Motor neuron (in vitro differentiated cells): ENCODE data around the gene LRRC10B. TPM values are rescaled to one million over a fixed set of nuclear protein-coding genes. Genes with fewer than 3 reads are reported as not detected.
"Not testable (repeated sequence)": the region's sequence is repeated elsewhere in the genome, so short reads cannot be mapped to it uniquely, and the experiment has no call there.

Experiments
- ATAC-seq, 8 experiments: fragments of 200-7000 bp; cut with Tn5 transposase; replicated peaks in 6 of 8; 2 replicates each; pipeline ENCODE4 v1.8.0; 2021; ENCODE audit warnings: mild to moderate bottlenecking in 8 of 8, moderate library complexity in 8 of 8
- H3K27ac ChIP-seq, 2 donors: fragments of 250-450 bp; sonication (Bioruptor Pico); 2 replicates each; pipeline ENCODE4 v1.9.0; 2021; ENCODE audit warnings: antibody characterized with exemption in 2 of 2, mild to moderate bottlenecking in 2 of 2, moderate library complexity in 1 of 2
- H3K4me1 ChIP-seq, 2 donors: fragments of 250-450 bp; sonication (Bioruptor Pico); replicated peaks in 1 of 2; 2 replicates each; pipeline ENCODE4 v1.6.1; 2021; ENCODE audit warnings: antibody characterized with exemption in 2 of 2, mild to moderate bottlenecking in 2 of 2, moderate library complexity in 1 of 2
- H3K4me3 ChIP-seq, 5 donors: fragments of 250-450 bp; sonication (Bioruptor Pico); 2 replicates each; pipeline ENCODE4 v1.9.0; 2021; ENCODE audit warnings: antibody characterized with exemption in 5 of 5, mild to moderate bottlenecking in 5 of 5, moderate library complexity in 4 of 5
- WGBS, 10 experiments: fragments of 450-650 bp; shearing (Covaris generic); methylation state at CpG; one replicate each; pipeline ENCODE4 v1.0.0; 2022; 5-methylcytosine and 5-hydroxymethylcytosine counted together
- in situ Hi-C, 9 experiments: fragments of 400-800 bp; cut with MboI; loops; one replicate each; pipeline ENCODE4 v1.15.0; 2021; ENCODE audit warnings: low sequenced_read_pairs in 9 of 9, low pct_unique_long_range_greater_than_20kb in 2 of 9; ENCODE audit not compliant: unreplicated experiment in 9 of 9
- total RNA-seq, 8 experiments: library from RNA; unstranded; fragments of 300-600 nt; gene quantifications; 2 replicates each; pipeline versions ENCODE4 v1.2.3 to v1.2.4, GENCODE V29; 2022

Gene LRRC10B
- total RNA-seq, 8 experiments from 2014 or later: 0.10 to 10.4 (median 3.4) TPM; not detected in 1

DNA sequence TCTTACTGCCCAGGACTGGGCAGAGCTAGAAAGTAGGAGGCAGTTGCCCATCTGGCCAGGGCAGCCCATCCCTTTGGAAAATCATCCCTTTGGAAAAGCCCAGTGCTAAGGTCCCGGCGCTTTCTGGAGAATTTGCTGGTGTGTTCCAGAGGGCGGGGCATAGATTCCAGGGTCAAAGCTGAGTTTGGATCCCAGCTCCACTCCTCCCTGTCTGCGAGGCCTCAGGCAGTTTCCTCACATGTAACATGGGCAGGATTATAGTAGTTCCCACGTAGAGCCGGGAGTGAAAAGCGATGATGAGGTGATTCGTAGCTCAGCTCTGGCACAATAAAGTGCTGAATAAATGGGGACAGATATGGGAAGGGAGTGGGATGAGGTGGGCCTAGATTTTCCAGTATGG, 31.4 kb upstream of the LRRC10B start:
- WGBS, 10 experiments: 0 to 83% (median 50%) methylated on average over 2 to 6 of the region's 8 CpGs; no CpG with 5 or more reads in 3 of the 10 experiments
- in situ Hi-C loops: loop anchor here in 4 of 9 experiments (10.0 to 25.0 kb wide), 2 partner anchors 158 to 160 kb away; no protein-coding TSS in a partner anchor

DNA sequence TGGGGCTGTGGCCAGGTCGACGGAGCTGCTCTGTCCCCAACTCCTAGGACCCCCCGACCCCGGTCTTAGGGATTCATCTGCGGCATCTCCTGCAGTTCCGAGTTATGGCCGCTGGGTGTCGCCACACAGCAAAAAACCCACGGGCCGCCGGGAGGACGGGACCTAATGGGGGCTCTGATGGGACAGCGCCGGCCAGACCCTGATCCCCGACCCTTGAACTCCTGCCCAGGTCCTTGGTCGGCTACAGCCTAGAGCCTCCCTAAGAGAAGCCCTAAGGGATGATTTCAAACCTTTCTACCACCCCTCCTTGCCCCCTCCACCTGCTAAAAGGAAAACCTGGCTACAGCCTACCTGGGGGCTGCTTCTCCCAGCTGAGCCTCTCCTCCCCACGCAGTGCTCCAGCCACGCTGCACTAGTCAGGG, 30.8 kb upstream of the LRRC10B start:
- no peak overlapping the region for H3K4me3 ChIP-seq
- ATAC-seq: peak; percentile 6 to 61 (median 16)
- in situ Hi-C loops: loop anchor here in 4 of 9 experiments (10.0 to 25.0 kb wide), 2 partner anchors 157 to 160 kb away; no protein-coding TSS in a partner anchor
- no peak overlapping the region for H3K27ac ChIP-seq
- 0% methylated on average over 1 to 7 of the region's 18 CpGs; no CpG with 5 or more reads in 7 of the 10 experiments for WGBS, 10 experiments
- peaks cover 25 to 34% of the 10 kb centered on the region in 2 donors for H3K4me1 ChIP-seq

More for the DNA sequence above, 31.4 kb upstream of the LRRC10B start:
- Histone ChIP-seq H3K4me1 (peaks cover 19 to 28% of the 10 kb centered on the region in 2 donors), H3K27ac (no peak overlapping the region), H3K4me3 (no peak overlapping the region)
- ATAC-seq: peak in 3 of 8 experiments; percentile 53 to 77 (median 60)

DNA sequence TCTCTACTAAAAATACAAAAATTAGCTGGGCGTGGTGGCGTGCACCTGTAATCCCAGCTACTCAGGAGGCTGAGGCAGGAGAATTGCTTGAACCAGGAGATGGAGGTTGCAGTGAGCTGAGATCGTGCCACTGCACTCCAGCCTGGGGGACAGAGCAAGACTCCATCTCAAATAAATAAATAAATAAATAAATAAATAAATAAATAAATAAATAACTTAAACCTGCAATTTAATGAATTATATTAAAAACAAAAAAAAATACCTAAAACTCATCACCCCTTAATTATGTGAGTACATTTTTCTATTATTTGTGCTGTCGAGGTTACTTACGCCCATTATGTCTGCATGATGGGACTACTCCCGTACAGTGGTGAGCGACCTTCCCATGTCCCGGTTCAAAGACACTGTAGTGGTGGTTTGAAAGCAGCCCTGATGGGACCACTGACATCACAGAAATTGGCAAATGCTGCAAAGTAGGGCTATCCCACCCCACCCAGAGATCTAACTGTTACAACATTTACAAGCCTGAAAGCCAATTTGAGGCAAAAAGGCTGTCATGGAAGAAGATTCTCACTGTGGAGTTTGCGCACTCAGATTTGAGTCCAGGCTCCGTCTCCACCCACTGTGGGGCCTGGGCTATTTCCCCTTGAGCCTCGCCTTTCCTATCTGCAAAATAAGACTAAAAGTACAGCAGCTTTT, 29.0 kb upstream of the LRRC10B start:
- H3K27ac ChIP-seq, ATAC-seq, H3K4me3 ChIP-seq: not testable (repeated sequence)
- in situ Hi-C loops: loop anchor here in 4 of 9 experiments (10.0 to 25.0 kb wide), 2 partner anchors 155 to 158 kb away; no protein-coding TSS in a partner anchor
- WGBS, 10 experiments: 55 to 100% (median 89%) methylated on average over 2 to 6 of the region's 11 CpGs; no CpG with 5 or more reads in 1 of the 10 experiments
- H3K4me1 ChIP-seq: peaks cover 25 to 36% of the 10 kb centered on the region in 2 donors

DNA sequence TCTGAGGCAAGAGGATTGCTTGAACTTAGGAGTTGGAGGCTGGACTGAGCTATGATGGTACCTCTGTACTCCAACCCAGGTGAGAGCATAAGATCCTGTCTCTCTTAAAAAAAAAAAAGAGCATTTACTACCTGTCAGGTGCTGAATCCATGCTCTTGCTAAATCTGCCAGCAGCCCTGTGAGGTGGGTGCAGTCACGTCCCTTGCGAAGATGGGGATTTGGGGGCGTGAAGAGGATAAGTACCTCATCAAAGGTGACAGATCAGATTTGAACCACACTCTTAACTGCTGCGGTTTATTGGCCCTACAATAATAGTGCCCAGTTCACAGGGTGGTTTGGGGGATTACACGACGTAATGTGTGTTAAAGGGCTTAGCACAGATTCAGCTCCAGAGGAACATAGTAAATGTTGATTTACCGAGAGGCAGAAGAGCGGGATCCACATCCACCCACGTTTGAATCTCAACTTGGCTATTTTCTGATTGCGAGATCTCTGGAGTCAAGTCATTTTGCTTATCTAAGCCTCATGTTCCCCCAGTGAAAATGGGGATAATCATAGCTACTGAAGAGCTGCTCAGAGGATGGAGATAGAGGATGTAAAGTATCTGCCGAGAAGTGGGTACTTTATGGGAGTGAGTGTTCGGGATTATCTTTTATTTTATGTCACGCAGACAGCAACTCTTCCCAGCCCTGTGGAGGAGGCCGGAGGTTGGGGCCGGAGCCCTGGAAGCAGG, 28.1 kb upstream of the LRRC10B start:
- in situ Hi-C loops: loop anchor here in 2 of 9 experiments (25.0 kb wide), 1 partner anchor 157 kb away; no protein-coding TSS in a partner anchor
- H3K4me1 ChIP-seq: peaks cover 25 to 36% of the 10 kb centered on the region in 2 donors
- no peak overlapping the region for H3K27ac ChIP-seq
- ATAC-seq: no peak
- WGBS, 10 experiments: 25 to 80% (median 73%) methylated on average over 2 to 10 of the region's 15 CpGs; no CpG with 5 or more reads in 1 of the 10 experiments
- H3K4me3 ChIP-seq: no peak overlapping the region

DNA sequence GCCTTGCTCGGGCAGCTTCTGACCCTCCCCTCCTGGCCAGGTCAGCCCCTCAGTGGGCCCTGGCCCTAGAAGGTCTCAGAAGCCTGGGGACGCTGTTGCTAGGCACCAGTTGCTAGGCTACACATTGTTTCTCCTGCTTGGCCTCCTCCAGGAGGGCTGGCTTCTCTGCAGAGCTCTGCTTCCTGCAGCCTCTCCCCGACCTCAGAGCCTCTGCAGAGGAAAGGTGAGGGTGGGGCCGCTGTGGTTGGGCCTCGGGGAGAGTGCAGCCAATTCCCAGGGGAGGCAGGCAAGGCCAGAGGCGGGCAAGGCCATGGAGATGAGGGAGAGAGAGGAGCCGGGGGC, 27.6 kb upstream of the LRRC10B start:
- in situ Hi-C loops: loop anchor here in 2 of 9 experiments (25.0 kb wide), 1 partner anchor 156 kb away; no protein-coding TSS in a partner anchor
- Histone ChIP-seq H3K27ac (no peak overlapping the region), H3K4me1 (peaks cover 25 to 36% of the 10 kb centered on the region in 2 donors), H3K4me3 (no peak overlapping the region)
- WGBS, 10 experiments: 0 to 20% methylated on average over 1 of the region's 7 CpGs; no CpG with 5 or more reads in 8 of the 10 experiments
- peak; percentile 11 to 94 (median 92) for ATAC-seq

DNA sequence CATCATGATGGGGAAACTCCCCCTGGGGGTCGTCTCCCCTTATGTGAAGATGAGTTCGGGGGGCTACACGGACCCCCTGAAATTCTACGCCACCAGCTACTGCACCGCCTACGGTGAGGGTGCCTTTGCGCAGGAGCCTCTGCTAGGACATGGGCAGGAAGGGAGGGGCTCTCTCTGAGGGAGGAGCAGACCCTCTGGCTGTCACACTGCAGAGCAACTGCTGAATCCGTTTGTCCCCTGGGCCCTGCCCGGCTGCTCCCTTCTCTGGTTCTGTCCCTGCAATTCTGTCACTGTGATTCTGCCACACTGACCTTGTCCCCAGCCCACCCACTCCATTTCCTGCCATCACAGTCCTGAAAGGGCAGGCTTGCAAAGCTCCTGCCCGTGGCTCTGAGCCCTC, 26.7 kb upstream of the LRRC10B start:
- in situ Hi-C loops: loop anchor here in 2 of 9 experiments (25.0 kb wide), 1 partner anchor 155 kb away; no protein-coding TSS in a partner anchor
- Histone ChIP-seq H3K4me3 (no peak overlapping the region), H3K4me1 (peaks cover 25 to 36% of the 10 kb centered on the region in 2 donors), H3K27ac (peak overlapping the region; percentile 15 to 67)
- WGBS, 10 experiments: 50 to 80% methylated on average over 3 of the region's 10 CpGs; no CpG with 5 or more reads in 8 of the 10 experiments
- peak in 3 of 8 experiments; percentile 3 to 15 (median 10) for ATAC-seq

DNA sequence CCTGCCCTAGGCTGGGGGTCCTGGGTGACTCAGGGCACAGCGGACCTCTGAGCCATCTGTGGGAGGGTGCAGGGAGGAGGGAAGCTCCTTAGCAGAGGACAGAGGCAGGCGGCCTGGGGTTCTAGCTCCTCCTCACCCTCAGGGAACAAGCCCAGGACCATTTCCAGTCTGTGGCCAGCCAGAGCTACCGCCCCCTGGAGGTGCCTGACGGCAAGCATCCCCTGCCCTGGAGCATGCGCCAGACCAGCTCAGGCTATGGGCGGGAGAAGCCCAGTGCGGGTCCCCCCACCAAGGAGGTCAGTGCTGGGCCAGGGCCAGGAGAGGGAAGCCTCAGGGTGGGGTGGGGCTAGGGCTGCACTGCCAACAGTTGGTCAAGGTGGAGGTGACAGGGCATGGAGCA, 26.0 kb upstream of the LRRC10B start:
- peaks cover 25 to 34% of the 10 kb centered on the region in 2 donors for H3K4me1 ChIP-seq
- in situ Hi-C loops: loop anchor here in 2 of 9 experiments (25.0 kb wide), 1 partner anchor 155 kb away; no protein-coding TSS in a partner anchor

DNA sequence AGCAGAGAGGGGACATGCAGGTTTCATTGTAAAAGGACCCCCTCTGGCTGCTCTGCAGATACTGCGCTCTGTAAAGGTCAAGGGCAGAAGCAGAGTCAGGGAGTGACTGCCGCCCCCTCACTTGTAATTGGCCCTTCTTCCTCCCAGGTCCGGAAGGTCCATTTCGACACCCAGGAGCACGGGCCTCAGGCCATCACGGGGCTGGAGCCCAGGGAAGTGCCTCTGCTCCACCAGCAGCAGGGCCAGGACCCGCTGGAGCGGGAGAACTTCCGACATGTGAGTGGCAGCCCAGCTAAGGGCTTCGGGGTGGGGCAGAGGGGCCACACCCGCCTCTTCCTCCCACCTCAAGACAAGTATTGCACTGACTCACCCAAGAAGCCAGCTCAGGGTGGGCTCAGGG, 24.0 kb upstream of the LRRC10B start:
- in situ Hi-C loops: loop anchor here in 2 of 9 experiments (25.0 kb wide), 1 partner anchor 153 kb away; no protein-coding TSS in a partner anchor

More for the DNA sequence above, 26.0 kb upstream of the LRRC10B start:
- peak in 4 of 8 experiments; percentile 6 to 91 (median 76) for ATAC-seq
- 50% methylated on average over 2 of the region's 7 CpGs; no CpG with 5 or more reads in 9 of the 10 experiments for WGBS, 10 experiments
- peak overlapping the region; percentile 15 to 67 for H3K27ac ChIP-seq
- no peak overlapping the region for H3K4me3 ChIP-seq

GRCh38 chr11:61485080-61485479, 23.5 kb upstream of the LRRC10B start:
- Histone ChIP-seq H3K27ac (no peak overlapping the region), H3K4me3 (no peak overlapping the region), H3K4me1 (peaks cover 46 to 48% of the 10 kb centered on the region in 2 donors)
- ATAC-seq: no peak
- in situ Hi-C loops: loop anchor here in 2 of 9 experiments (25.0 kb wide), 1 partner anchor 152 kb away; no protein-coding TSS in a partner anchor
- WGBS, 10 experiments: 51 to 100% (median 92%) methylated on average over 1 to 4 of the region's 11 CpGs; no CpG with 5 or more reads in 6 of the 10 experiments

More for the DNA sequence above, 24.0 kb upstream of the LRRC10B start:
- 20 to 80% (median 75%) methylated on average over 1 to 7 of the region's 11 CpGs; no CpG with 5 or more reads in 5 of the 10 experiments for WGBS, 10 experiments
- peaks cover 41 to 44% of the 10 kb centered on the region in 2 donors for H3K4me1 ChIP-seq
- no peak overlapping the region for H3K4me3 ChIP-seq
- no peak for ATAC-seq
- no peak overlapping the region for H3K27ac ChIP-seq

DNA sequence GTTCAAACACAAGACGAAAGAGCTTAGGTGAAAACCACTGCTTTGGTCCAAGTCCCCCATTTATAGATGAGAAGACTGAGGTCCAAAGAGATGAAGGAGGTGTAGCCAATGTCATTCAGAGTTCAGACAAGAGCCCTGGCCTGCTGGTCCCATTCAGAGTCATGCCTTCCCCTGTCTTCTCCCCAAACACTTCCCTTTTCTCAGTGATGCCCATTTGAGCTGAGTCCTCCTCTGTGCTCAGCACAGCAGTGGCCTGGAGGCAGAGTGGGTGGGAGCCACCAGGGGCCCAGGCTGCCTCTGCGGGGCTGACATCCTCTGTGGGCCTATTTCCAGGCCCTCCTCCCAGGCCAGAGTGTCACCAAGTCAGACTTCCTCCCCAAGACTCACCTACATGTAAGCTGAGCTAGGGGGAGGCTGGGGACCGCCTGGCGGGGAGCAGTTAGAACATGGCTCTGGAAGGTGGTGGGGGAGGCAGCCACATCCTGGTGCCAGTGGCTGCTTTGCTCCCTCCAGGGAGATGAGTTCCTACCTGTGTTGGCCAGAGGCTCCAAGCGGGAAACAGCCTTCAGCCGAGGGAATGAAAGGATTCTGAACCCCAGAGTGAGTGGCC, 22.4 kb upstream of the LRRC10B start:
- peaks cover 45 to 48% of the 10 kb centered on the region in 2 donors for H3K4me1 ChIP-seq
- H3K27ac ChIP-seq: no peak overlapping the region
- in situ Hi-C loops: loop anchor here in 2 of 9 experiments (25.0 kb wide), 1 partner anchor 151 kb away; no protein-coding TSS in a partner anchor
- no peak for ATAC-seq
- WGBS, 10 experiments: 71 to 100% (median 100%) methylated on average over 1 to 6 of the region's 6 CpGs; no CpG with 5 or more reads in 7 of the 10 experiments
- H3K4me3 ChIP-seq: no peak overlapping the region

DNA sequence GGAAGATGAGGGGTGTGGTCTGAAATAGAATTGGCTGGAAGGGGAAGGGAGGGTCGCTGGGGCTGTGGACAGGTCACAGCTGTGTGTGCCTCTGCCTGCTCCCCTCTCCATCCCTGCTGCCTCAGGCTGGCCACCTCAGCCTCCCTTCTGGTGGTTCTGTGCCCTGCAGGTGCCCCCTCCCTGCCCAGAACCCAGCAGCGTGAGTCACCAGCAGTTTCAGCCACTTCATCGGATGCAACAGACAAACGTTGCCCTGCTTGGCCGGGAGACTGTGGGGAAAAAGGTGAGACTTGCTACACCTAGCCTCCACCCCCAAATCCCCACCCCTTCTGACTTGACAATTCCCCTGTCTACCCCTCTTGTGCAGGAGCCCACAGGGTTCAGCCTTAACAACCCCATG, 21.8 kb upstream of the LRRC10B start:
- WGBS, 10 experiments: no CpG with 5 or more reads among the region's 5 CpGs
- H3K27ac ChIP-seq: no peak overlapping the region
- in situ Hi-C loops: loop anchor here in 2 of 9 experiments (25.0 kb wide), 1 partner anchor 151 kb away; no protein-coding TSS in a partner anchor
- H3K4me3 ChIP-seq: no peak overlapping the region
- ATAC-seq: no peak
- H3K4me1 ChIP-seq: peaks cover 39 to 41% of the 10 kb centered on the region in 2 donors
